ENCODE measurements around the gene MED29. TPM values are rescaled to one million over a fixed set of nuclear protein-coding genes. Genes with fewer than 3 reads are reported as not detected.

MED29 gene
- polyA plus RNA-seq, 2 of the 4 experiments (the other 2 are of a cell fraction): 47.7 to 57.5 TPM

GRCh38 chr19:39402346-39403300 is 11.4 kb downstream of the MED29 start (continued):
- peak; percentile 61 for TF ChIP-seq RARB (CRISPR knock-in tag; IDR thresholded peaks at IDR 0.05)
- peak; percentile 98 for TF ChIP-seq ATOH8 (CRISPR knock-in tag; IDR thresholded peaks at IDR 0.05; ENCODE audit: low read depth)
- peak; percentile 94 for TF ChIP-seq E2F6 (IDR thresholded peaks at IDR 0.05; ENCODE audit: borderline replicate concordance, low read depth)
- TF ChIP-seq GATA3 (IDR thresholded peaks at IDR 0.05; ENCODE audit: borderline replicate concordance): peak; percentile 55

DNA sequence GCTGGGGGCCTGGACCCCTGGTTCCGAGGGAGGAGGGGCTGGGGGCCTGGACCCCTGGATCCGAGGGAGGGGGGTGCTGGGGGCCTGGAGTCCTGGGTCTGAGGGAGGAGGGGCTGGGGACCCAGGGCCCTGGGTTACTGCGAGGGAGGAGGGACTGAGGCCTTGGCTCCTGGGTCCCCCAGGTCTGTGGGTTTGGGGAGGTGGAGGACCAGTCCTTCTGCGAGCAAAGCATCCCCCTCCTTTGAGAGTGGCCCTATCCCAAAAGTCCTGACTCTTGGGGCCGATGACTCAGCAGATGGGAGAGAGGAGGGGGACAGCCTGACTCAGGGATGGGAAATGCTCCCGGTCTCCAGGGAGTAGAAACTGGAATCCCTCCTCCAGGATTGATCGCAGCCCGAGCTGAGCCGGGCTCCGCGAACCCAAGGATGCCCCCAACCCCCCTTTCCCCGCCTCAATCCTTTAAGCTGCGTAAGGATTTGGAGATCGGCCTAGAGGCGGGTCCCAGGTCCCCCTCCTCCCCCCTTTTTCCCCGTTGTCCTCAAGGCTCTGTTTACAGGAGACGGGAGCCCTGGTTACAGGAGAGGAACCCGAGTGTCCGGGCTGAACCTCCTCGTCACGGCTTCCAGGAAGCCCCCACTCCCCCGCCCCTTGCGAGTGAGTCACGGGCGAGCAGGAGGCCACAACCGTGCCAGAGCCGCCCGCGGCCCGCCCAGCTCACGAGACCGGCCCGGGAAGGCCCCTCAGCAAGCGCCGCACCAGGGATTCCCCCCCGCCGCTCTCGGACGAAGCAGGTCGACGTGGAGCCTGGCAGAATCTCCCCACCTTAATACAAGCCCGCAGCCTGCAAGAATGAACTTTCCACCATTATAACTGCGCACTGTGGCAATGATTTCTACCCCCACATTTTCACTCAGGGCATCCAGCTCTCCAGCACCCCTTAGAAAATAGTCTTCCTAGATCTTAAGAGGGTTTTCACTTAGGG is 12.4 kb downstream of the MED29 start:
- CTCF ChIA-PET: interaction anchor here (1.0 to 21.4 kb wide), 7 partner anchors 8 to 1170 kb away, joined by 3 to 484 read pairs (median 8); partner anchors contain the start of genes MED29, PAF1, PLEKHG2 and RPS16
- peaks cover 77% of the 10 kb centered on the region for H3K4me1 ChIP-seq
- WGBS (ENCODE audit: missing lambda C conversion rate): 2% methylated on average over 40 of the region's 43 CpGs
- POLR2A ChIA-PET: interaction anchor here (0.5 to 9.4 kb wide), 11 partner anchors 8 to 292 kb away, joined by 3 to 140 read pairs (median 3); partner anchors contain the start of genes EID2B, MED29, PAF1 and PLEKHG2
- H3K27ac ChIP-seq: peak overlapping the region; percentile 94 to 99
- H3K4me2 ChIP-seq: peak overlapping the region; percentile 95
- ATAC-seq (peak; percentile 21 to 49), DNase-seq (ENCODE audit: low read depth in 1 of 2, low spot score in 1 of 2) (peak; percentile 98 to 99), FAIRE-seq (peak; percentile 65)
- H3K9me3 ChIP-seq: no peaks in the 10 kb centered on the region
- H3K4me3 ChIP-seq: peak overlapping the region; percentile 43
- TF ChIP-seq CEBPB (IDR thresholded peaks at IDR 0.05): peak in 1 of 2 experiments; percentile 37; a peak in 1 of 4 replicates
- TF ChIP-seq JUN (IDR thresholded peaks at IDR 0.05): peak; percentile 86 to 98; a peak in 4 of 5 replicates
- TF ChIP-seq FOSB (CRISPR knock-in tag; IDR thresholded peaks at IDR 0.05): peak; percentile 85; the same call in 1 of the 2 replicates
- peak; percentile 87 for TF ChIP-seq GATA3 (IDR thresholded peaks at IDR 0.05; ENCODE audit: borderline replicate concordance)
- TF ChIP-seq JUNB (IDR thresholded peaks at IDR 0.05): peak; percentile 87
- TF ChIP-seq RARB (CRISPR knock-in tag; IDR thresholded peaks at IDR 0.05): peak; percentile 59
- peak; percentile 100 for TF ChIP-seq BHLHE40 (IDR thresholded peaks at IDR 0.05; ENCODE audit: low read depth, low read length)
- TF ChIP-seq MAFK (IDR thresholded peaks at IDR 0.05; ENCODE audit: partially characterized antibody): peak; percentile 100
- TF ChIP-seq E2F6 (IDR thresholded peaks at IDR 0.05; ENCODE audit: borderline replicate concordance, low read depth): peak; percentile 75; the same call in 1 of the 2 replicates
- 0 out of 5 replicates have a peak, but pooled peaks of 1 of the 2 experiments have one; percentile 33 for TF ChIP-seq RAD21 (conservative IDR thresholded peaks at IDR 0.05 in 1 of 2, IDR thresholded peaks at IDR 0.05 in 1 of 2)
- peak; percentile 97 for TF ChIP-seq TFCP2L1 (CRISPR knock-in tag; IDR thresholded peaks at IDR 0.05)
- TF ChIP-seq CBX2 (IDR thresholded peaks at IDR 0.05; ENCODE audit: borderline replicate concordance, low read depth): no peak
- TF ChIP-seq, protein P1, sequence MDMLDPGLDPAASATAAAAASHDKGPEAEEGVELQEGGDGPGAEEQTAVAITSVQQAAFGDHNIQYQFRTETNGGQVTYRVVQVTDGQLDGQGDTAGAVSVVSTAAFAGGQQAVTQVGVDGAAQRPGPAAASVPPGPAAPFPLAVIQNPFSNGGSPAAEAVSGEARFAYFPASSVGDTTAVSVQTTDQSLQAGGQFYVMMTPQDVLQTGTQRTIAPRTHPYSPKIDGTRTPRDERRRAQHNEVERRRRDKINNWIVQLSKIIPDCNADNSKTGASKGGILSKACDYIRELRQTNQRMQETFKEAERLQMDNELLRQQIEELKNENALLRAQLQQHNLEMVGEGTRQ (IDR thresholded peaks at IDR 0.05): peak; percentile 27; the same call in 1 of the 2 replicates
- TF ChIP-seq NFE2L2 (conservative IDR thresholded peaks at IDR 0.05; ENCODE audit: low read length): peak; percentile 97
- TF ChIP-seq PBX3 (IDR thresholded peaks at IDR 0.05): peak; percentile 50; the same call in 1 of the 2 replicates
- peak; percentile 86; the same call in 1 of the 2 replicates for TF ChIP-seq MYC (IDR thresholded peaks at IDR 0.05; ENCODE audit: borderline replicate concordance, low read length)
- TF ChIP-seq EP300 (IDR thresholded peaks at IDR 0.05): peak in 1 of 2 experiments; percentile 74; a peak in 3 of 5 replicates
- no peak for TF ChIP-seq ESRRA (IDR thresholded peaks at IDR 0.05; ENCODE audit: borderline replicate concordance, low read length)
- TF ChIP-seq FOSL2 (IDR thresholded peaks at IDR 0.05): peak; percentile 82
- TF ChIP-seq FOSL2 (CRISPR knock-in tag; IDR thresholded peaks at IDR 0.05): peak; percentile 100
- peak; percentile 58 for TF ChIP-seq HOXB5 (CRISPR knock-in tag; IDR thresholded peaks at IDR 0.05)
- TF ChIP-seq MAZ (IDR thresholded peaks at IDR 0.05; ENCODE audit: borderline replicate concordance, low read depth, low read length): peak; percentile 89; the same call in 1 of the 2 replicates
- TF ChIP-seq HEYL (CRISPR knock-in tag; IDR thresholded peaks at IDR 0.05): no peak
- TF ChIP-seq ZC3H11A (IDR thresholded peaks at IDR 0.05): no peak
- peak; percentile 61; the same call in 1 of the 2 replicates for TF ChIP-seq RFX5 (IDR thresholded peaks at IDR 0.05)
- TF ChIP-seq SMC3 (IDR thresholded peaks at IDR 0.05): peak; percentile 39; the same call in 1 of the 3 replicates
- peak; percentile 86 for TF ChIP-seq MAX (IDR thresholded peaks at IDR 0.05)
- peak; percentile 94 for TF ChIP-seq HOXA7 (CRISPR knock-in tag; IDR thresholded peaks at IDR 0.05)
- TF ChIP-seq POLR2AphosphoS2 (conservative IDR thresholded peaks at IDR 0.05; ENCODE audit: low read length): no peak
